ENCODE data around the gene ERF. TPM values are rescaled to one million over a fixed set of nuclear protein-coding genes. Genes with fewer than 3 reads are reported as not detected.

Gene ERF
- polyA plus RNA-seq, 1 of the 3 experiments (the other 2 are of a cell fraction): 89.6 TPM

GRCh38 chr19:42226886-42227285 is 28.0 kb downstream of the ERF start:
- H3K9me2 ChIP-seq: no peaks in the 10 kb centered on the region
- H3K4me2 ChIP-seq: no peak overlapping the region
- H2AFZ ChIP-seq (ENCODE audit: low read depth): no peak overlapping the region
- peaks cover 42% of the 10 kb centered on the region for H3K79me2 ChIP-seq (ENCODE audit: insufficient read depth)
- TF ChIP-seq TAF1 (IDR thresholded peaks at IDR 0.05; ENCODE audit: borderline replicate concordance, low read depth, low read length): no peak
- no peak for TF ChIP-seq FOXJ3 (CRISPR knock-in tag; IDR thresholded peaks at IDR 0.05)
- TF ChIP-seq EP300 (IDR thresholded peaks at IDR 0.05; ENCODE audit: borderline replicate concordance in 1 of 2, low read depth in 1 of 2, low read length in 1 of 2): no peak
- TF ChIP-seq, protein P1, sequence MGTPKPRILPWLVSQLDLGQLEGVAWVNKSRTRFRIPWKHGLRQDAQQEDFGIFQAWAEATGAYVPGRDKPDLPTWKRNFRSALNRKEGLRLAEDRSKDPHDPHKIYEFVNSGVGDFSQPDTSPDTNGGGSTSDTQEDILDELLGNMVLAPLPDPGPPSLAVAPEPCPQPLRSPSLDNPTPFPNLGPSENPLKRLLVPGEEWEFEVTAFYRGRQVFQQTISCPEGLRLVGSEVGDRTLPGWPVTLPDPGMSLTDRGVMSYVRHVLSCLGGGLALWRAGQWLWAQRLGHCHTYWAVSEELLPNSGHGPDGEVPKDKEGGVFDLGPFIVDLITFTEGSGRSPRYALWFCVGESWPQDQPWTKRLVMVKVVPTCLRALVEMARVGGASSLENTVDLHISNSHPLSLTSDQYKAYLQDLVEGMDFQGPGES (IDR thresholded peaks at IDR 0.05; ENCODE audit: low read depth, low read length): no peak
- TF ChIP-seq, protein P2, sequence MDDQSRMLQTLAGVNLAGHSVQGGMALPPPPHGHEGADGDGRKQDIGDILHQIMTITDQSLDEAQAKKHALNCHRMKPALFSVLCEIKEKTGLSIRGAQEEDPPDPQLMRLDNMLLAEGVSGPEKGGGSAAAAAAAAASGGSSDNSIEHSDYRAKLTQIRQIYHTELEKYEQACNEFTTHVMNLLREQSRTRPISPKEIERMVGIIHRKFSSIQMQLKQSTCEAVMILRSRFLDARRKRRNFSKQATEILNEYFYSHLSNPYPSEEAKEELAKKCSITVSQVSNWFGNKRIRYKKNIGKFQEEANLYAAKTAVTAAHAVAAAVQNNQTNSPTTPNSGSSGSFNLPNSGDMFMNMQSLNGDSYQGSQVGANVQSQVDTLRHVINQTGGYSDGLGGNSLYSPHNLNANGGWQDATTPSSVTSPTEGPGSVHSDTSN (IDR thresholded peaks at IDR 0.05): no peak
- no peak for TF ChIP-seq NFIC (IDR thresholded peaks at IDR 0.05; ENCODE audit: borderline replicate concordance)
- TF ChIP-seq CHD2 (IDR thresholded peaks at IDR 0.05; ENCODE audit: low read length, partially characterized antibody): no peak
- TF ChIP-seq MEF2A (IDR thresholded peaks at IDR 0.05; ENCODE audit: borderline replicate concordance, low read depth): no peak
- no peak for TF ChIP-seq JUND (IDR thresholded peaks at IDR 0.05)
- TF ChIP-seq GATA2 (CRISPR knock-in tag; IDR thresholded peaks at IDR 0.05): no peak
- no peak for TF ChIP-seq EZH2phosphoT487 (IDR thresholded peaks at IDR 0.05; ENCODE audit: borderline replicate concordance, low read depth)
- TF ChIP-seq TCF12 (IDR thresholded peaks at IDR 0.05): no peak
- TF ChIP-seq USF1 (IDR thresholded peaks at IDR 0.05; ENCODE audit: borderline replicate concordance, low read depth): no peak
- no peak for TF ChIP-seq FOSL2 (IDR thresholded peaks at IDR 0.05; ENCODE audit: borderline replicate concordance, low read depth)
- no peak for TF ChIP-seq YY1 (IDR thresholded peaks at IDR 0.05; ENCODE audit: low read depth)
- CTCF ChIA-PET: interaction anchor here (1.0 to 1.3 kb wide), 2 partner anchors 10 to 118 kb away, joined by 3 to 7 read pairs; no protein-coding TSS in a partner anchor
- no peaks in the 10 kb centered on the region for H3K9me3 ChIP-seq
- no peaks in the 10 kb centered on the region; a peak in 2 of 4 replicates for H3K4me1 ChIP-seq (ENCODE audit: control insufficient read depth in 1 of 2, insufficient read depth in 2 of 2, low read depth in 1 of 2, low read length in 1 of 2)
- WGBS (ENCODE audit: low lambda C conversion rate): 83% methylated on average over 1 of the region's 1 CpG
- peaks cover 39% of the 10 kb centered on the region for H4K20me1 ChIP-seq (ENCODE audit: insufficient read depth)
- 0 out of 4 replicates have a peak overlapping the region, but pooled peaks of 1 of the 2 experiments have one; percentile 3 for H3K4me3 ChIP-seq (ENCODE audit: low read depth in 2 of 2, low read length in 1 of 2)
- H3K27me3 ChIP-seq (ENCODE audit: insufficient read depth): no peaks in the 10 kb centered on the region
- H3F3A ChIP-seq (replicated peaks; ENCODE audit: insufficient read depth): peaks cover 27% of the 10 kb centered on the region
- no peak overlapping the region for H3K27ac ChIP-seq (ENCODE audit: low read depth in 2 of 2, low read length in 1 of 2)
- H3K36me3 ChIP-seq (replicated peaks in 1 of 2; ENCODE audit: control insufficient read depth in 1 of 2, insufficient read depth in 2 of 2, low read length in 1 of 2): peaks cover 17 to 58% of the 10 kb centered on the region in 2 experiments
- DNase-seq: no peak
- no peak overlapping the region for H3K9ac ChIP-seq
- POLR2A ChIA-PET: no interaction called here

Data from SK-N-SH (cell line).